Activated B cell treated with CpG ODN at 0.5 μM for 24 hours (primary cell): ENCODE results near the gene CTIF. TPM values are rescaled to one million over a fixed set of nuclear protein-coding genes. Genes with fewer than 3 reads are reported as not detected.

Source experiments
- ATAC-seq: fragments of 200-7000 bp; cut with Tn5 transposase; one replicate; pipeline ENCODE4 v1.10.0; 2021; ENCODE audit warnings: low read depth, mild to moderate bottlenecking, moderate library complexity
- CTCF ChIA-PET: fragments of 350-600 bp; sonication (Branson Sonifier 250); formaldehyde crosslinking; loops from one replicate; lab custom pipeline; 2021; ENCODE audit warnings: antibody characterized with exemption; lab: Charles Lee
- POLR2A ChIA-PET: fragments of 350-600 bp; sonication (Branson Sonifier 250); formaldehyde crosslinking; loops from one replicate; lab custom pipeline; 2021; ENCODE audit warnings: antibody characterized with exemption; lab: Charles Lee
- DNase-seq: peaks from one replicate; pipeline ENCODE4 v3.0.0; 2022
- H3K27ac Mint-ChIP-seq: one replicate; pipeline ENCODE4 v1.8.0; 2020; ENCODE audit warnings: mixed read lengths
- H3K27me3 Mint-ChIP-seq: one replicate; pipeline ENCODE4 v1.8.0; 2021; ENCODE audit warnings: mixed read lengths
- H3K36me3 Mint-ChIP-seq: one replicate; pipeline ENCODE4 v1.8.0; 2021; ENCODE audit warnings: low read depth, mixed read lengths
- H3K4me1 Mint-ChIP-seq: one replicate; pipeline ENCODE4 v1.8.0; 2021; ENCODE audit warnings: mixed read lengths
- H3K4me3 Mint-ChIP-seq: one replicate; pipeline ENCODE4 v1.8.0; 2020; ENCODE audit warnings: mild to moderate bottlenecking, mixed read lengths
- H3K9me3 Mint-ChIP-seq: one replicate; pipeline ENCODE4 v1.8.0; 2020; ENCODE audit warnings: mixed read lengths
- CTCF ChIP-seq: fragments of 200-600 bp; IDR thresholded peaks from one replicate; pipeline ENCODE4 v1.8.0; 2022; ENCODE audit warnings: antibody characterized with exemption, mild to moderate bottlenecking
- intact Hi-C: fragments of 100-400 bp; cut with micrococcal nuclease; formaldehyde crosslinking; loops from one replicate; pipeline ENCODE4 v1.15.1; 2024
- total RNA-seq: library from RNA; stranded (reverse); gene quantifications from 2 replicates; pipeline ENCODE4 v1.2.3, GENCODE V29; 2022

The CTIF gene
- total RNA-seq, 1 donor from 2014 or later = 9.3 TPM

GRCh38 chr18:48689548-48689947 is 150.7 kb downstream of the CTIF start:
- no peaks in the 10 kb centered on the region for H3K27me3 Mint-ChIP-seq
- H3K27ac Mint-ChIP-seq = no peak overlapping the region
- POLR2A ChIA-PET = no interaction called here

GRCh38 chr18:48690494-48690893 is 151.7 kb downstream of the CTIF start:
- no peak overlapping the region for H3K4me3 Mint-ChIP-seq
- H3K27ac Mint-ChIP-seq = no peak overlapping the region

More at GRCh38 chr18:48689548-48689947, 150.7 kb downstream of the CTIF start:
- DNase-seq = no peak
- no peaks in the 10 kb centered on the region for H3K9me3 Mint-ChIP-seq
- no peak overlapping the region for H3K4me3 Mint-ChIP-seq
- CTCF ChIA-PET = no interaction called here
- intact Hi-C loops = no loop called here
- no peaks in the 10 kb centered on the region for H3K36me3 Mint-ChIP-seq
- TF ChIP-seq CTCF = no peak
- ATAC-seq = no peak
- H3K4me1 Mint-ChIP-seq = no peaks in the 10 kb centered on the region

GRCh38 chr18:48693006-48693405 is 154.2 kb downstream of the CTIF start:
- TF ChIP-seq CTCF = no peak
- Mint-ChIP-seq H3K27ac (no peak overlapping the region), H3K4me3 (no peak overlapping the region), H3K9me3 (no peaks in the 10 kb centered on the region), H3K27me3 (no peaks in the 10 kb centered on the region), H3K4me1 (no peaks in the 10 kb centered on the region), H3K36me3 (no peaks in the 10 kb centered on the region)
- intact Hi-C loops = no loop called here
- DNase-seq (no peak), ATAC-seq (no peak)
- ChIA-PET CTCF (no interaction called here), POLR2A (no interaction called here)

More at GRCh38 chr18:48690494-48690893, 151.7 kb downstream of the CTIF start:
- Mint-ChIP-seq H3K9me3 (no peaks in the 10 kb centered on the region), H3K36me3 (no peaks in the 10 kb centered on the region), H3K4me1 (no peaks in the 10 kb centered on the region), H3K27me3 (no peaks in the 10 kb centered on the region)
- DNase-seq (no peak), ATAC-seq (no peak)
- POLR2A ChIA-PET = no interaction called here
- TF ChIP-seq CTCF = no peak
- CTCF ChIA-PET = no interaction called here
- intact Hi-C loops = no loop called here

GRCh38 chr18:48693625-48694262 is 154.9 kb downstream of the CTIF start:
- ChIA-PET CTCF (no interaction called here), POLR2A (no interaction called here)
- TF ChIP-seq CTCF = no peak
- Mint-ChIP-seq H3K27ac (no peak overlapping the region), H3K4me3 (no peak overlapping the region), H3K27me3 (no peaks in the 10 kb centered on the region), H3K4me1 (peaks cover 5% of the 10 kb centered on the region), H3K9me3 (no peaks in the 10 kb centered on the region), H3K36me3 (no peaks in the 10 kb centered on the region)
- intact Hi-C loops = no loop called here
- ATAC-seq (no peak), DNase-seq (no peak)

GRCh38 chr18:48694295-48694694 is 155.5 kb downstream of the CTIF start:
- no peak for TF ChIP-seq CTCF
- H3K4me3 Mint-ChIP-seq = no peak overlapping the region
- H3K27ac Mint-ChIP-seq = no peak overlapping the region
- no peaks in the 10 kb centered on the region for H3K36me3 Mint-ChIP-seq
- CTCF ChIA-PET = no interaction called here
- ATAC-seq = no peak
- peaks cover 9% of the 10 kb centered on the region for H3K4me1 Mint-ChIP-seq
- no peaks in the 10 kb centered on the region for H3K27me3 Mint-ChIP-seq
- intact Hi-C loops = no loop called here
- no peak for DNase-seq
- H3K9me3 Mint-ChIP-seq = no peaks in the 10 kb centered on the region
- POLR2A ChIA-PET = no interaction called here
